Keratinocyte (primary cell): ENCODE measurements around the gene ITGAE. TPM values are rescaled to one million over a fixed set of nuclear protein-coding genes. Genes with fewer than 3 reads are reported as not detected.

Experiments used
- DNase-seq: peaks from one replicate; pipeline ENCODE4 v3.0.0-alpha.2; 2011; ENCODE audit warnings: low read depth, missing footprints, low spot score
- FAIRE-seq: peaks from 2 replicates; lab custom pipeline; 2011; peaks lifted over from hg19 to GRCh38; lab: Jason Lieb, UNC
- H2AFZ ChIP-seq: 2 replicates; pipeline ENCODE4 v1.6.0; 2012; ENCODE audit warnings: low read length, control low read depth, inconsistent platforms; ENCODE audit not compliant: control insufficient read depth
- H3K27ac ChIP-seq: 2 replicates; pipeline ENCODE4 v1.5.1; 2011; ENCODE audit warnings: low read length; ENCODE audit not compliant: control insufficient read depth, insufficient read depth
- H3K27me3 ChIP-seq: 3 replicates; pipeline ENCODE4 v1.6.0; 2011; ENCODE audit warnings: low read length; ENCODE audit not compliant: control insufficient read depth, insufficient read depth; ENCODE audit errors: extremely low read depth
- H3K36me3 ChIP-seq, 2 experiments: 2 replicates in 1 of 2; 3 replicates in 1 of 2; pipeline ENCODE4 v1.5.1; 2011; ENCODE audit warnings: low read length in 2 of 2, mild to moderate bottlenecking in 1 of 2; ENCODE audit not compliant: control insufficient read depth in 2 of 2, insufficient read depth in 2 of 2; ENCODE audit errors: extremely low read depth in 1 of 2
- H3K4me1 ChIP-seq: 3 replicates; pipeline ENCODE4 v1.5.1; 2011; ENCODE audit warnings: low read length; ENCODE audit not compliant: control insufficient read depth, insufficient read depth; ENCODE audit errors: extremely low read depth
- H3K4me2 ChIP-seq: 3 replicates; pipeline ENCODE4 v1.6.0; 2011; ENCODE audit warnings: low read depth, low read length; ENCODE audit not compliant: control insufficient read depth, insufficient read depth; ENCODE audit errors: extremely low read depth
- H3K4me3 ChIP-seq, 3 experiments: fragments of 200-600 bp in 1 of 3; sonication (generic) in 1 of 3; 2 replicates in 2 of 3; 3 replicates in 1 of 3; pipeline ENCODE4 v1.5.1; 2011 to 2016; ENCODE audit warnings: low read length in 3 of 3, mild to moderate bottlenecking in 3 of 3, control low read depth in 2 of 3, inconsistent platforms in 1 of 3, low read depth in 1 of 3, mixed read lengths in 1 of 3, mixed run types in 1 of 3, moderate library complexity in 1 of 3; ENCODE audit not compliant: control insufficient read depth in 2 of 3, insufficient read depth in 2 of 3; ENCODE audit errors: extremely low read depth in 1 of 3
- H3K79me2 ChIP-seq: 2 replicates; pipeline ENCODE4 v1.6.0; 2012; ENCODE audit warnings: low read length; ENCODE audit not compliant: control insufficient read depth, insufficient read depth
- H3K9ac ChIP-seq: 3 replicates; pipeline ENCODE4 v1.6.0; 2011; ENCODE audit warnings: low read length; ENCODE audit not compliant: control insufficient read depth, insufficient read depth; ENCODE audit errors: extremely low read depth
- H3K9me1 ChIP-seq: 3 replicates; pipeline ENCODE4 v1.6.0; 2011; ENCODE audit warnings: low read length; ENCODE audit not compliant: control insufficient read depth, insufficient read depth; ENCODE audit errors: extremely low read depth
- H3K9me3 ChIP-seq: 2 replicates; pipeline ENCODE4 v1.5.1; 2012; ENCODE audit warnings: low read depth, low read length; ENCODE audit not compliant: control insufficient read depth
- H4K20me1 ChIP-seq: 3 replicates; pipeline ENCODE4 v1.6.0; 2011; ENCODE audit warnings: low read length; ENCODE audit not compliant: control insufficient read depth, insufficient read depth; ENCODE audit errors: extremely low read depth
- CTCF ChIP-seq, 3 experiments: IDR thresholded peaks in 1 of 3; conservative IDR thresholded peaks in 1 of 3; optimal IDR thresholded peaks in 1 of 3; 2 replicates in 2 of 3; 3 replicates in 1 of 3; pipeline versions ENCODE3 to v1.5.1; 2011; ENCODE audit warnings: low read length in 3 of 3, mild to moderate bottlenecking in 3 of 3, moderate library complexity in 2 of 3, control low read depth in 1 of 3, inconsistent platforms in 1 of 3; ENCODE audit not compliant: insufficient read depth in 2 of 3; ENCODE audit errors: extremely low read depth in 1 of 3
- EZH2 ChIP-seq: IDR thresholded peaks from one replicate; pipeline ENCODE4 v1.6.1; 2012; ENCODE audit warnings: inconsistent platforms, mild to moderate bottlenecking, low read length, moderate library complexity
- dilution Hi-C: fragments of 300-500 bp; cut with MboI; formaldehyde crosslinking; loops from one replicate; pipeline ENCODE4 v1.7.0; 2020; ENCODE audit warnings: low sequenced_read_pairs; ENCODE audit not compliant: extremely low pct_ligation_motif_present
- polyA plus RNA-seq, 5 experiments: library from polyadenylated mRNA; depleted of rRNA in 3 of 5; stranded (reverse) in 3 of 5; stranded (forward) in 1 of 5; unstranded in 1 of 5; fragments of >200 nt; gene quantifications; 1 replicate in 1 of 5; 2 replicates in 3 of 5; 3 replicates in 1 of 5; pipeline versions ENCODE4 v1.2.1 to v1.2.3, GENCODE V29; 2011 to 2012; ENCODE audit warnings: missing spikeins in 2 of 5, low read depth in 1 of 5, low replicate concordance in 1 of 5

The ITGAE gene
- polyA plus RNA-seq, 1 donor (not counting 4 experiments of a cell fraction or from before 2014, with no cell fraction given), result 66.6 TPM

DNA sequence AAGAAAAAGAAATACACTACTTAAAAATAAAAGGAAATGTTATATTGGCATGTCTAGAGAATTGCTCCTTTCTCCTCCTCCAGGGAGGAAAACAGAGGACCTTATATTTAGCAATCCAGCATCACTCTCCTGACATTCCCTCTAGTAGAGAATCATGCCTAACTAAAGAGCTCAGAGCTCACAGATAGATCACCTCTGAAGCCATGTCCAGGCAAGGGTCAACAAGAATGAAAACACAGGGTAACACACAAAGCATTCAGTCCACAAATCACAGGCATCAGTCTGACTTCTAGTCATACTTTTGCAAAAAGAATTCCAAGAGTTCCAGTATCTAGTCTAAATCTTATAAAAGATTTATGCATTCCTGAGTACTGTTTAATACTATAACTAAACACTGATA, 81.7 kb downstream of the ITGAE start:
- Histone ChIP-seq H3K27ac (no peak overlapping the region), H3K4me2 (no peak overlapping the region), H3K4me1 (peaks cover 14% of the 10 kb centered on the region), H2AFZ (no peak overlapping the region), H3K4me3 (no peak overlapping the region), H3K36me3 (peaks cover 16 to 25% of the 10 kb centered on the region in 2 experiments), H3K9me1 (peaks cover 2% of the 10 kb centered on the region), H3K9me3 (no peaks in the 10 kb centered on the region), H3K27me3 (no peaks in the 10 kb centered on the region), H4K20me1 (no peaks in the 10 kb centered on the region), H3K9ac (no peak overlapping the region), H3K79me2 (peaks cover 19% of the 10 kb centered on the region)
- no peak for DNase-seq
- no peak for FAIRE-seq
- TF ChIP-seq EZH2 (no peak), CTCF (optimal IDR thresholded peaks at IDR 0.05 in 1 of 3, IDR thresholded peaks at IDR 0.05 in 1 of 3, conservative IDR thresholded peaks at IDR 0.05 in 1 of 3; ENCODE audit: extremely low read depth in 1 of 3, insufficient read depth in 2 of 3, low read length in 3 of 3) (no peak)
- dilution Hi-C loops, result no loop called here

DNA sequence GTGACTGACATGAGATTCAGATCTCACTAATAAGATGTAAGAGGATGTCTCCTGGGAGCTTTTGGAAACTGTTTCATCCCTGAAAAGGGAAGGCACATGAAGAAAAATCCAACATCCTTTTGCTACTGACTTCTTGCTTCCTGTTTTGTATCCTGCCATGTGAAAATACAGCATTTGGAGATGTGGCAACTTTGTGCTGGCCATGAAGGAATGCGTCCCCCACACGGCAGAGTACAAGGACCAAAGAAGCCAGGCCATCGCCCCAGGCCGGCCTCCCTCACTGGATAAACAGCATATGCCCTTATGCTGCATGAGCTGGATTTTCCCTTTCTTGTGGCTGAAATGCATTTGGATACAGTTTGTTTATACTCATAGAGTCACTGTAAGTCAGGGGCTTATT, 82.8 kb downstream of the ITGAE start:
- no peak overlapping the region for H3K4me3 ChIP-seq
- H4K20me1 ChIP-seq, result no peaks in the 10 kb centered on the region
- no peaks in the 10 kb centered on the region for H3K9me3 ChIP-seq
- DNase-seq (no peak), FAIRE-seq (no peak)
- no peak overlapping the region for H3K27ac ChIP-seq
- peaks cover 16 to 25% of the 10 kb centered on the region in 2 experiments for H3K36me3 ChIP-seq
- peaks cover 14% of the 10 kb centered on the region for H3K4me1 ChIP-seq
- H3K79me2 ChIP-seq, result peaks cover 11% of the 10 kb centered on the region
- no peaks in the 10 kb centered on the region for H3K27me3 ChIP-seq
- dilution Hi-C loops, result no loop called here
- H3K4me2 ChIP-seq, result no peak overlapping the region
- H3K9me1 ChIP-seq, result peaks cover 2% of the 10 kb centered on the region
- no peak for TF ChIP-seq CTCF (optimal IDR thresholded peaks at IDR 0.05 in 1 of 3, IDR thresholded peaks at IDR 0.05 in 1 of 3, conservative IDR thresholded peaks at IDR 0.05 in 1 of 3; ENCODE audit: extremely low read depth in 1 of 3, insufficient read depth in 2 of 3, low read length in 3 of 3)
- TF ChIP-seq EZH2, result no peak
- no peak overlapping the region for H3K9ac ChIP-seq
- no peak overlapping the region for H2AFZ ChIP-seq
